Immature natural killer cell (primary cell): ENCODE measurements around the gene ANXA1. TPM values are rescaled to one million over a fixed set of nuclear protein-coding genes. Genes with fewer than 3 reads are reported as not detected.

Source experiments
- DNase-seq, 3 donors: peaks; one replicate each; pipeline ENCODE4 v3.0.0; 2022; ENCODE audit warnings: mixed read lengths in 1 of 3
- H3K27ac Mint-ChIP-seq, 6 donors: one replicate each; pipeline ENCODE4 v1.8.0; 2020; ENCODE audit warnings: mixed read lengths in 6 of 6, mild to moderate bottlenecking in 5 of 6, inconsistent platforms in 4 of 6, moderate library complexity in 3 of 6
- H3K27me3 Mint-ChIP-seq, 3 donors: one replicate each; pipeline ENCODE4 v1.8.0; 2020 to 2021; ENCODE audit warnings: low read depth in 3 of 3, mild to moderate bottlenecking in 3 of 3, mixed read lengths in 3 of 3, moderate library complexity in 3 of 3, inconsistent platforms in 1 of 3
- H3K36me3 Mint-ChIP-seq, 3 donors: one replicate each; pipeline ENCODE4 v1.8.0; 2020; ENCODE audit warnings: mixed read lengths in 3 of 3, inconsistent platforms in 2 of 3, mild to moderate bottlenecking in 2 of 3
- H3K4me1 Mint-ChIP-seq, 2 donors: one replicate each; pipeline ENCODE4 v1.8.0; 2020; ENCODE audit warnings: inconsistent platforms in 2 of 2, mild to moderate bottlenecking in 2 of 2, mixed read lengths in 2 of 2, moderate library complexity in 1 of 2
- H3K4me3 Mint-ChIP-seq, 5 donors: one replicate each; pipeline ENCODE4 v1.8.0; 2020; ENCODE audit warnings: mild to moderate bottlenecking in 5 of 5, mixed read lengths in 5 of 5, inconsistent platforms in 3 of 5, moderate library complexity in 3 of 5
- H3K9me3 Mint-ChIP-seq, 6 donors: one replicate each; pipeline ENCODE4 v1.8.0; 2020; ENCODE audit warnings: mild to moderate bottlenecking in 6 of 6, mixed read lengths in 6 of 6, inconsistent platforms in 4 of 6, moderate library complexity in 3 of 6
- polyA plus RNA-seq, 3 donors: library from polyadenylated mRNA; unstranded; fragments of 300-500 nt; fragmentation: Illumina TruSeq; gene quantifications; one replicate each; pipeline ENCODE4 v1.2.3, GENCODE V29; 2021

ANXA1 gene
- polyA plus RNA-seq, 3 donors from 2014 or later = 426 to 769 (median 538) TPM

GRCh38 chr9:73162987-73163768, 11.5 kb downstream of the ANXA1 start:
- peaks cover 0 to 4% (median 0%) of the 10 kb centered on the region in 3 donors for H3K27me3 Mint-ChIP-seq
- H3K9me3 Mint-ChIP-seq = no peaks in the 10 kb centered on the region
- H3K4me3 Mint-ChIP-seq = peak overlapping the region in 1 of 5 donors; percentile 23
- peaks cover 63 to 85% (median 67%) of the 10 kb centered on the region in 3 donors for H3K36me3 Mint-ChIP-seq
- peak overlapping the region in 5 of 6 donors; percentile 62 to 91 (median 69) for H3K27ac Mint-ChIP-seq
- H3K4me1 Mint-ChIP-seq = peaks cover 20 to 45% of the 10 kb centered on the region in 2 donors
- DNase-seq = peak in 1 of 3 donors; percentile 25

DNA sequence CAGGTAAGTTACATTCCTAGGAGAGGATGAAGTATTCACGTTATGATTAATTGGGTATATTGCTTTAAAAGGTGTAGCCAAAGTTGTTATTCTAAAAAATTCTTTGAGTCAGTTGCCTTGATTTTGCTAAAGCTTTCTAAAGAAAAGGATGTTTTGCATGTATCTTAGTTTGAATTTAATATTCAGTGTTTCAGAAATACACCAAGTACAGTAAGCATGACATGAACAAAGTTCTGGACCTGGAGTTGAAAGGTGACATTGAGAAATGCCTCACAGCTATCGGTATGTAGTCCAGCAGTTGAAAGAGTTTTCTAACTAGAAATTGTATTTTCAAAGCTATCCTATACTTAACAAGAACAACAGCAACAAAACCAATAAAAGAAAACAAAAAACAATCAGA, 14.2 kb downstream of the ANXA1 start:
- Mint-ChIP-seq H3K36me3 (peaks cover 44 to 67% (median 57%) of the 10 kb centered on the region in 3 donors), H3K9me3 (no peaks in the 10 kb centered on the region), H3K27ac (peak overlapping the region; percentile 33 to 90 (median 73))

DNA sequence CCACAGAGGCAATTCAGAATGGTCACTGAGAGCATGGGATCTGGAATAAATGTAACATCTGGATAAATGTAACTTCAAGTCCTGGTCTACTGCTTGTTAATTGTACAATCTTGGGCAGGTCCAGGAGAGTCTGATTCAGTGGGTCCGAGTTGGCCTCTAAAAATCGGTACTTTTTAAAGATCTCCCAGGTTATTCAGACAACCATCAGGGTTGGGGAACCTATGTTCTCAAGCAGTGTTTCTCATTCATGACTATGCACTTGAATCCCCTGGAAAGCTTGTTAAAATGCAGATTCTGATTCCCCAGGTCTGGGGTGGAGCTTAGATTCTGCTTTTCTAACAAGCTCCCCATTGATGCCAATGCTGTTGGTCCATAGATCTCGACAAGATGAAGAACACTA, 14.8 kb downstream of the ANXA1 start:
- H3K4me1 Mint-ChIP-seq = peaks cover 20 to 29% of the 10 kb centered on the region in 2 donors
- H3K4me3 Mint-ChIP-seq = no peak overlapping the region
- no peaks in the 10 kb centered on the region for H3K9me3 Mint-ChIP-seq
- peaks cover 0 to 4% (median 0%) of the 10 kb centered on the region in 3 donors for H3K27me3 Mint-ChIP-seq
- peak overlapping the region; percentile 65 to 90 (median 82) for H3K27ac Mint-ChIP-seq
- peaks cover 47 to 69% (median 59%) of the 10 kb centered on the region in 3 donors for H3K36me3 Mint-ChIP-seq
- DNase-seq = no peak

More for the DNA sequence above, 14.2 kb downstream of the ANXA1 start:
- peaks cover 0 to 4% (median 0%) of the 10 kb centered on the region in 3 donors for H3K27me3 Mint-ChIP-seq
- no peak overlapping the region for H3K4me3 Mint-ChIP-seq
- H3K4me1 Mint-ChIP-seq = peaks cover 20 to 29% of the 10 kb centered on the region in 2 donors
- no peak for DNase-seq

GRCh38 chr9:73167614-73168013, 15.9 kb downstream of the ANXA1 start:
- H3K4me3 Mint-ChIP-seq = peak overlapping the region; percentile 28 to 70 (median 65)
- peak in 1 of 3 donors; percentile 9 for DNase-seq
- peaks cover 0 to 4% (median 0%) of the 10 kb centered on the region in 3 donors for H3K27me3 Mint-ChIP-seq
- H3K9me3 Mint-ChIP-seq = no peaks in the 10 kb centered on the region
- H3K4me1 Mint-ChIP-seq = peaks cover 20 to 29% of the 10 kb centered on the region in 2 donors
- H3K27ac Mint-ChIP-seq = peak overlapping the region; percentile 79 to 93 (median 90)
- peaks cover 41 to 67% (median 54%) of the 10 kb centered on the region in 3 donors for H3K36me3 Mint-ChIP-seq

DNA sequence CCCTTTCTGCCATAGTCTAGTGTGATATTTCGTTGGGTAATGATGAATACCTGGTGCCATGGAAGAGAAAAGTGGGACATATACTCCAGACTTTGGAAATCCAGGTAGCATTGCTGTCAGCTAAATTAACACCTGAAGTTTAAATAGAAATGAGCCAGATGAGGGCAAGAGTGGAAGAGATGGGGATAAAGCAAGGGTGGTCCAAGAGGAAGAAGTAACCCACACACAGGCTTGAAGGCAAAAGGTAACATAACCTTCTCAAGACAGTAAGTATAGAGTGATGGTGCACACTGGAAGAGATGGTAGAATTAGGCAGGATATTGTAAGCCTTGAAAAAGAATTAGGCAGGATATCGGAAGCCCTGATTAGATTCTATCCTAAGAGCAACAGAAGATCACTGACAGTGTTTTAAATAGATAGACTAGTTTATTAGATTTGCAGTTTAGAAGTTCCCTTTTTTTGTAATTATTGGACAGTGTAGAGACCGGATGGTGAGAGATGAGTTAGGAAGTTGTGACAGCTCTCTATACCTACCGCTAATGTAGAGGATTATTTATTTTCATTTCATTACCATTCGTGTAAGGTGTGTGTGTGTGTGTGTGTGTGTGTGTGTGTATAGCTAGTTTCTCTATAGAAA, 16.8 kb downstream of the ANXA1 start:
- no peaks in the 10 kb centered on the region for H3K9me3 Mint-ChIP-seq
- H3K27me3 Mint-ChIP-seq = peaks cover 0 to 4% (median 0%) of the 10 kb centered on the region in 3 donors
- DNase-seq = no peak
- H3K4me3 Mint-ChIP-seq = no peak overlapping the region
- peaks cover 41 to 64% (median 50%) of the 10 kb centered on the region in 3 donors for H3K36me3 Mint-ChIP-seq
- peaks cover 20 to 29% of the 10 kb centered on the region in 2 donors for H3K4me1 Mint-ChIP-seq
- H3K27ac Mint-ChIP-seq = peak overlapping the region; percentile 79 to 92 (median 89)

- Mint-ChIP-seq H3K4me3 (no peak overlapping the region), H3K36me3 (peaks cover 26 to 47% (median 36%) of the 10 kb centered on the region in 3 donors), H3K4me1 (peaks cover 20 to 29% of the 10 kb centered on the region in 2 donors), H3K27me3 (peaks cover 0 to 4% (median 0%) of the 10 kb centered on the region in 3 donors), H3K27ac (peak overlapping the region in 1 of 6 donors; percentile 60), H3K9me3 (no peaks in the 10 kb centered on the region)
- DNase-seq = no peak
Observed at GRCh38 chr9:73170185-73170957, 18.7 kb downstream of the ANXA1 start.

DNA sequence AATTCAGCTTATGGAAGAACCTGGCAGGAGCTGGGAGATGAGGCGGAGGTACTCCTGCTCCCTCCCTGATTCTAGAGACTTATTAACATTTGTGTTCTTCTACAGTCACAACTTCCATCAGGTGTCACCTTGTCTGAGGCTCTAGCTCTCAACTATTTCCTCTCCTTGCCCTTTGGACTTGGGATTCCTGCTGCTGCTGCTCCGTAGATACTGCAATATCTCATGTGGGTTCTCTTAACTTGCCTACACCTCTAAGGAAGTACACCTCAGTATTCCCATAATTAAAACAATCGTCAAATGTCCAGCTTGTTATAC, 21.2 kb downstream of the ANXA1 start:
- Mint-ChIP-seq H3K36me3 (peaks cover 9 to 23% (median 21%) of the 10 kb centered on the region in 3 donors), H3K4me3 (no peak overlapping the region), H3K27ac (peak overlapping the region in 4 of 6 donors; percentile 18 to 81 (median 54)), H3K9me3 (no peaks in the 10 kb centered on the region), H3K27me3 (no peaks in the 10 kb centered on the region), H3K4me1 (peaks cover 5 to 9% of the 10 kb centered on the region in 2 donors)
- no peak for DNase-seq

DNA sequence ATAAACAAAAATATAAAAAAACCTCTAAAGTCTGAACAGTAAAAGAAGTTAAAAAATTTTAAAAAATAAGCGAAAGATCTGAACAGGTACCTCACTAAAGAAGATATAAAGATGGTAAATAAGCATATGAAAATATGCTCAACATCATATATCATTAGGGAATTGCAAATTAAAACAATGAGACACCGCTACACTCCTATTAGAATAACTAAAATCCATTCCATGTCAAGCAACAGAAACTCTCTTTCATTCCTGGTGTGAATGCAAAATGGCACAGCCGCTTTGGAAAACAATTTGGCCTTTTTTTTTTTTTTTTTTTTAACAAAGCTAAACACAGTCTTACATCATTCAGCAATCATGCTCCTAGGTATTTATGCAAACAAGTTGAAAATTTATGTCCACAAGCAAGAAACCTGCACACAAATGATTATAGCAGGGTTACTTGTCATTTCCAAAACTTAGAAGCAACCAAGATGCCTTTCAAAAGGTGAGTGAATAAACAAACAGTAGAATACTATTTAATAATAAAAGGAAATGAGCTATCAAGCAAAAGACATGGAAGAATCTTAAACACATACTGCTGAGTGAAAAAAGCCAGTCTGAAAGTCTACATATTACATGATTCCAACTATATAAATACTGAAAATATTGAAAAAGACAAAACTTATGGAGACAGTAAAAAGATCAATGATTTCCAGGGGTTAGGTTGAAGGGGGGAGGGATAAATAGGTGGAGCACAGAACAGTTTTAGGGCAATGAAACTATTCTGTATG, 22.1 kb downstream of the ANXA1 start:
- Mint-ChIP-seq H3K36me3 (peaks cover 9 to 15% (median 12%) of the 10 kb centered on the region in 3 donors), H3K4me3 (no peak overlapping the region), H3K9me3 (no peaks in the 10 kb centered on the region)

GRCh38 chr9:73174330-73174980, 22.8 kb downstream of the ANXA1 start:
- Mint-ChIP-seq H3K4me3 (no peak overlapping the region), H3K27ac (no peak overlapping the region), H3K27me3 (no peaks in the 10 kb centered on the region), H3K4me1 (no peaks in the 10 kb centered on the region), H3K36me3 (peaks cover 9 to 13% (median 9%) of the 10 kb centered on the region in 3 donors), H3K9me3 (no peaks in the 10 kb centered on the region)
- no peak for DNase-seq

More for the DNA sequence above, 22.1 kb downstream of the ANXA1 start:
- H3K27me3 Mint-ChIP-seq = no peaks in the 10 kb centered on the region
- peaks cover 0 to under 1% of the 10 kb centered on the region in 2 donors for H3K4me1 Mint-ChIP-seq
- no peak overlapping the region for H3K27ac Mint-ChIP-seq
- no peak for DNase-seq

DNA sequence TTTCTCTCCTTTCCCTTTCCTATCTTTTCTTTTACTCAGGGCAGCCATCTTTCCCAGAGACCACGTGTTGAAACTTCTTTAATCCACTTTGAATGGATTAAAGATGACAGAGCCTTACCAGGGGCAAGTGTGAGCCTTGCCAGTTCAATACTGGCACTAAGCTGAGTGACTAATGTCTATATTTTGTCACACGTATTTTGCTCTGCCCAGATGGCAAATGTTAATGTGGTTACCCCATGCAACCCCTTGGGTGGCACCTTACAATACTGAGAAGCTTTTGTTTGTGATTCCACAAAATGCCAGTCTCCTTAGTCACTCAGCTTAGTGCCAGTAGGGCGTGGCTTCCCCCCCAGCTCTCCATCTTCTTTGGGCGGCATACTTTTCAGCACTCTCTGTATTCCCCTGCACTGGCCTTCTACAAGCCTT, 24.8 kb downstream of the ANXA1 start:
- Mint-ChIP-seq H3K27ac (peak overlapping the region in 1 of 6 donors; percentile 49), H3K4me1 (no peaks in the 10 kb centered on the region), H3K27me3 (peaks cover 0 to under 1% (median 0%) of the 10 kb centered on the region in 3 donors), H3K9me3 (no peaks in the 10 kb centered on the region), H3K36me3 (peaks cover 6 to 10% (median 7%) of the 10 kb centered on the region in 3 donors), H3K4me3 (no peak overlapping the region)
- no peak for DNase-seq

DNA sequence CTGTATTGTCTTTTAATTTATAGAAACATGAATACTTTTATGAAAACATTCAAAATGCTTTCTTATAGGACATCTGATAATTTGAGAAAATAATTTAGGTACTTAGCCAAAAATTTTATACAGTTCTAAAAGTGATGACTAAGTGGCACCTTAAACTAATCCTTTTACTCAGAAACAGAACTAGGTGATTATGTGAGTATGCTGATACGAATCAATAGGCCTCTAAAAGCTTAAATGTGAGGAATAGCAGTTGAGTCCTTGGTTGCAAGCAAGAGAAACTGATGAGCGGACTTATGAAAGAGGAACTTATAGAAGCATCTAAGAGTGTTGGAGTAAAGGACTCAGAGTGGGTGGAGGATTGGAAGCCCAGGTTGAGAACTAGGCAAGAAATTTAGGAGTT, 26.4 kb downstream of the ANXA1 start:
- H3K4me3 Mint-ChIP-seq = no peak overlapping the region
- H3K36me3 Mint-ChIP-seq = peaks cover 0 to 1% (median under 1%) of the 10 kb centered on the region in 3 donors
- H3K4me1 Mint-ChIP-seq = no peaks in the 10 kb centered on the region
- no peak overlapping the region for H3K27ac Mint-ChIP-seq
- DNase-seq = no peak
- no peaks in the 10 kb centered on the region for H3K9me3 Mint-ChIP-seq
- peaks cover 0 to 3% (median 0%) of the 10 kb centered on the region in 3 donors for H3K27me3 Mint-ChIP-seq

DNA sequence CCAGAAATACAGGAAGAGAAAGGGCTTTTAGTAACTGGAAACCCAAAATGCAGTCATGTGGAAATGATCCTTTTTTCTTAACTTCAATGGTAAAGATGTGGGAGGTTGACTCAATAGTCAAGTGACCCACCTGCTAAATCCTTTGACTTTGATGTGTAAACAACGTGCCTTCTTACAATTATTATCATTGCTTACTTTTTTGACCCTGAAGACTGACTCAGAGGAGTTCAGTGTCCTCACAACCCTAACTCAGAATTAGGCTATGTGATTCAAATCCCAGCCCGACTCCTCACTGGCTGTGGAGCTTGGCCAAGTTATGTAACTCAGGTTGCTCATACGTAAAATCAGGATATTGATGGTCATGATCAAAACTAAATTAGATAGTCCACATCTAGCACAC, 27.9 kb downstream of the ANXA1 start:
- no peak for DNase-seq
- Mint-ChIP-seq H3K4me3 (no peak overlapping the region), H3K9me3 (no peaks in the 10 kb centered on the region), H3K36me3 (no peaks in the 10 kb centered on the region), H3K4me1 (no peaks in the 10 kb centered on the region), H3K27me3 (peaks cover 0 to 3% (median 0%) of the 10 kb centered on the region in 3 donors), H3K27ac (no peak overlapping the region)
